Subcutaneous adipose tissue (tissue), 4 donors: Measurements from ENCODE around the gene TAF6. TPM values are rescaled to one million over a fixed set of nuclear protein-coding genes. Genes with fewer than 3 reads are reported as not detected.

ENCODE experiments used
- CTCF ChIP-seq: fragments of 450-650 bp; IDR thresholded peaks from one replicate; pipeline ENCODE4 v1.5.1; 2016; ENCODE audit warnings: low read depth, mild to moderate bottlenecking, control low read depth, antibody characterized with exemption, moderate library complexity
- total RNA-seq, 4 donors: library from RNA; depleted of rRNA; stranded (reverse); fragments of >200 nt; gene quantifications; one replicate each; pipeline ENCODE4 v1.1.0, GENCODE V29; 2016

The TAF6 gene
- total RNA-seq, 4 donors from 2014 or later, result 9.8 to 36.2 (median 26.2) TPM

GRCh38 chr7:100155553-100156317, 36.6 kb upstream of the TAF6 start:
- no peak for TF ChIP-seq CTCF

- TF ChIP-seq CTCF, result no peak
These were observed 35.7 kb upstream of the TAF6 start for GRCh38 chr7:100154651-100155491.

- no peak for TF ChIP-seq CTCF
These were observed 34.8 kb upstream of the TAF6 start for GRCh38 chr7:100153708-100154535.

- TF ChIP-seq CTCF, result no peak
These were observed 33.9 kb upstream of the TAF6 start for GRCh38 chr7:100152937-100153666.

- TF ChIP-seq CTCF, result no peak
These were observed 33.2 kb upstream of the TAF6 start for GRCh38 chr7:100152404-100152803.

- no peak for TF ChIP-seq CTCF
These were observed 29.6 kb upstream of the TAF6 start, which contains the start of gene LAMTOR4 for GRCh38 chr7:100148559-100149328. TSS of gene LAMTOR4 (plus strand) at chr7:100148918. CDS start at chr7:100148973, 55 bp downstream.
